Fibroblast of skin of left quadriceps (primary cell): ENCODE results near the gene CDK16.

Experiments
- DNase-seq, 2 experiments: peaks; one replicate each; pipeline ENCODE4 v3.0.0-alpha.2; 2013; ENCODE audit warnings: low read depth in 2 of 2

The CDK16 gene

GRCh38 chrX:47228550-47229270 lies 10.2 kb downstream of the CDK16 start:
- DNase-seq: no peak

- DNase-seq: no peak
Measured at GRCh38 chrX:47229427-47229826, 10.9 kb downstream of the CDK16 start.

GRCh38 chrX:47230136-47230868 lies 11.8 kb downstream of the CDK16 start:
- DNase-seq: no peak

- DNase-seq: no peak
Measured at GRCh38 chrX:47231167-47231566, 12.7 kb downstream of the CDK16 start.

- no peak for DNase-seq
Measured at GRCh38 chrX:47232197-47232802, 13.8 kb downstream of the CDK16 start.

- DNase-seq: peak in 1 of 2 experiments; percentile 34
Measured at GRCh38 chrX:47232803-47233332, 14.4 kb downstream of the CDK16 start, which contains the start of gene USP11. USP11 (plus strand) TSS chrX:47233009; CDS start chrX:47233044, 35 bp downstream.

- peak; percentile 86 to 88 for DNase-seq
Measured at GRCh38 chrX:47233333-47234113, 15.0 kb downstream of the CDK16 start.

- DNase-seq: no peak
Measured at GRCh38 chrX:47234583-47234982, 16.1 kb downstream of the CDK16 start.

GRCh38 chrX:47235691-47236103 lies 17.2 kb downstream of the CDK16 start:
- no peak for DNase-seq

- DNase-seq: no peak
Measured at GRCh38 chrX:47239199-47239598, 20.7 kb downstream of the CDK16 start.

- no peak for DNase-seq
Measured at GRCh38 chrX:47239898-47240545, 21.5 kb downstream of the CDK16 start.

- no peak for DNase-seq
Measured at GRCh38 chrX:47240619-47241018, 22.1 kb downstream of the CDK16 start.

- no peak for DNase-seq
Measured at GRCh38 chrX:47241201-47242011, 22.9 kb downstream of the CDK16 start.

- no peak for DNase-seq
Measured at GRCh38 chrX:47242321-47242720, 23.8 kb downstream of the CDK16 start.

GRCh38 chrX:47243351-47243750 lies 24.9 kb downstream of the CDK16 start:
- no peak for DNase-seq

- no peak for DNase-seq
Measured at GRCh38 chrX:47244676-47245075, 26.2 kb downstream of the CDK16 start.

- DNase-seq: no peak
Measured at GRCh38 chrX:47245156-47245555, 26.7 kb downstream of the CDK16 start.

- DNase-seq: no peak
Measured at GRCh38 chrX:47247206-47247998, 28.9 kb downstream of the CDK16 start.

- no peak for DNase-seq
Measured at GRCh38 chrX:47247999-47248320, 29.5 kb downstream of the CDK16 start.

GRCh38 chrX:47248576-47248975 lies 30.1 kb downstream of the CDK16 start:
- DNase-seq: no peak
